H1 (cell line): ENCODE measurements around the gene PSD2. TPM values are rescaled to one million over a fixed set of nuclear protein-coding genes. Genes with fewer than 3 reads are reported as not detected.

ENCODE experiments used
- CTCF ChIA-PET: fragments of 300-600 bp; sonication (Branson Sonifier 250); formaldehyde crosslinking; loops from one replicate; lab custom pipeline; 2021; ENCODE audit not compliant: partially characterized antibody; lab: Charles Lee
- POLR2A ChIA-PET: fragments of 300-600 bp; sonication (Branson Sonifier 250); formaldehyde crosslinking; loops from one replicate; lab custom pipeline; 2021; ENCODE audit warnings: inconsistent platforms; ENCODE audit not compliant: partially characterized antibody; lab: Charles Lee
- DNase-seq, 2 experiments: peaks; one replicate each; pipeline versions ENCODE4 v3.0.0 to v3.0.0-alpha.2; 2010 to 2022; ENCODE audit warnings: low spot score in 2 of 2, low read depth in 1 of 2, mixed read lengths in 1 of 2
- FAIRE-seq: peaks from 2 replicates; lab custom pipeline; 2011; peaks lifted over from hg19 to GRCh38; lab: Jason Lieb, UNC
- H2AFZ ChIP-seq: 2 replicates; pipeline ENCODE4 v1.8.1; 2012; ENCODE audit warnings: low read length, inconsistent platforms
- H2AK5ac ChIP-seq: 2 replicates; pipeline ENCODE4 v1.6.1; 2013; ENCODE audit warnings: low read depth, low read length
- H2BK120ac ChIP-seq: replicated peaks from 2 replicates; pipeline ENCODE3; 2013; ENCODE audit warnings: low read depth, low read length, inconsistent platforms
- H2BK12ac ChIP-seq: 2 replicates; pipeline ENCODE4 v1.6.1; 2013; ENCODE audit warnings: low read depth, low read length
- H2BK15ac ChIP-seq: 2 replicates; pipeline ENCODE4 v1.6.1; 2013; ENCODE audit warnings: low read length
- H2BK20ac ChIP-seq: 2 replicates; pipeline ENCODE4 v1.6.1; 2013; ENCODE audit warnings: low read length
- H2BK5ac ChIP-seq: 2 replicates; pipeline ENCODE4 v1.6.1; 2013; ENCODE audit warnings: low read depth, low read length
- H3K14ac ChIP-seq: 2 replicates; pipeline ENCODE4 v1.6.1; 2013; ENCODE audit warnings: inconsistent platforms; ENCODE audit not compliant: insufficient read length
- H3K18ac ChIP-seq: 2 replicates; pipeline ENCODE4 v1.6.1; 2013; ENCODE audit warnings: low read length; ENCODE audit errors: extremely low read depth
- H3K23ac ChIP-seq: 2 replicates; pipeline ENCODE4 v1.6.1; 2013; ENCODE audit warnings: inconsistent platforms; ENCODE audit not compliant: insufficient read length
- H3K23me2 ChIP-seq: 2 replicates; pipeline ENCODE4 v1.6.1; 2013; ENCODE audit warnings: low read depth, low read length
- H3K27ac ChIP-seq: 2 replicates; pipeline ENCODE4 v1.6.1; 2011; ENCODE audit warnings: low read depth, low read length, inconsistent platforms
- H3K27me3 ChIP-seq, 4 experiments: replicated peaks in 1 of 4; 1 replicate in 1 of 4; 2 replicates in 3 of 4; pipeline versions ENCODE4 v1.6.1 to v1.8.1; 2011 to 2013; ENCODE audit warnings: low read length in 3 of 4, mild to moderate bottlenecking in 3 of 4, inconsistent platforms in 2 of 4, mixed read lengths in 2 of 4, moderate library complexity in 1 of 4; ENCODE audit not compliant: control insufficient read depth in 3 of 4, insufficient read depth in 3 of 4; ENCODE audit errors: extremely low read depth in 1 of 4
- H3K36me3 ChIP-seq, 4 experiments: 2 replicates each; pipeline versions ENCODE4 v1.6.1 to v1.8.1; 2011 to 2013; ENCODE audit warnings: mild to moderate bottlenecking in 4 of 4, low read length in 3 of 4, moderate library complexity in 2 of 4, control low read depth in 1 of 4, inconsistent platforms in 1 of 4; ENCODE audit not compliant: insufficient read depth in 4 of 4, control insufficient read depth in 2 of 4
- H3K4ac ChIP-seq: replicated peaks from 2 replicates; pipeline ENCODE3; 2013; ENCODE audit warnings: low read length, low read depth, mixed read lengths, inconsistent platforms; ENCODE audit not compliant: insufficient read length
- H3K4me1 ChIP-seq, 4 experiments: replicated peaks in 1 of 4; 1 replicate in 1 of 4; 2 replicates in 3 of 4; pipeline versions ENCODE4 v1.6.1 to v1.8.1; 2011 to 2013; ENCODE audit warnings: low read length in 3 of 4, inconsistent platforms in 2 of 4, mixed read lengths in 1 of 4; ENCODE audit not compliant: insufficient read depth in 4 of 4, control insufficient read depth in 3 of 4
- H3K4me2 ChIP-seq, 2 experiments: 2 replicates each; pipeline versions ENCODE4 v1.6.1 to v1.8.1; 2011 to 2013; ENCODE audit warnings: low read depth in 2 of 2, low read length in 2 of 2, control low read depth in 1 of 2, inconsistent platforms in 1 of 2, mild to moderate bottlenecking in 1 of 2; ENCODE audit not compliant: insufficient read depth in 1 of 2
- H3K4me3 ChIP-seq, 4 experiments: fragments of 200-600, 300-600 bp in 1 of 4; sonication (generic), shearing (Covaris generic), sonication (Bioruptor Twin) in 1 of 4; 2 replicates each; pipeline versions ENCODE4 v1.5.1 to v1.8.1; 2011 to 2016; ENCODE audit warnings: low read length in 4 of 4, low read depth in 3 of 4, control low read depth in 2 of 4, inconsistent platforms in 2 of 4, mild to moderate bottlenecking in 2 of 4, mixed read lengths in 1 of 4, moderate library complexity in 1 of 4; ENCODE audit not compliant: insufficient read depth in 2 of 4; ENCODE audit errors: extremely low read depth in 1 of 4
- H3K56ac ChIP-seq: replicated peaks from 2 replicates; pipeline ENCODE3; 2013; ENCODE audit warnings: low read depth, mild to moderate bottlenecking, mixed read lengths, low read length, inconsistent platforms; ENCODE audit not compliant: insufficient read length
- H3K79me1 ChIP-seq: 2 replicates; pipeline ENCODE4 v1.6.1; 2013; ENCODE audit warnings: low read depth, low read length, control low read depth
- H3K79me2 ChIP-seq, 2 experiments: 2 replicates each; pipeline versions ENCODE4 v1.6.1 to v1.8.1; 2012 to 2013; ENCODE audit warnings: low read length in 2 of 2, mild to moderate bottlenecking in 2 of 2, inconsistent platforms in 1 of 2; ENCODE audit not compliant: insufficient read depth in 2 of 2, control insufficient read depth in 1 of 2
- H3K9ac ChIP-seq, 4 experiments: replicated peaks in 1 of 4; 1 replicate in 1 of 4; 2 replicates in 3 of 4; pipeline versions ENCODE4 v1.6.1 to v1.8.1; 2011 to 2013; ENCODE audit warnings: low read depth in 3 of 4, low read length in 3 of 4, control low read depth in 2 of 4, mild to moderate bottlenecking in 2 of 4, moderate library complexity in 2 of 4, inconsistent platforms in 1 of 4; ENCODE audit errors: extremely low read depth in 1 of 4
- H3K9me3 ChIP-seq, 2 experiments: 2 replicates each; pipeline versions ENCODE4 v1.6.1 to v1.8.1; 2012 to 2013; ENCODE audit warnings: mild to moderate bottlenecking in 2 of 2, moderate library complexity in 2 of 2, control low read depth in 1 of 2, inconsistent platforms in 1 of 2, low read depth in 1 of 2, low read length in 1 of 2, mixed read lengths in 1 of 2; ENCODE audit not compliant: insufficient read depth in 2 of 2
- H4K20me1 ChIP-seq, 2 experiments: replicated peaks in 1 of 2; 2 replicates each; pipeline versions ENCODE3 to v1.8.1; 2011 to 2013; ENCODE audit warnings: inconsistent platforms in 2 of 2, low read length in 2 of 2, mild to moderate bottlenecking in 1 of 2; ENCODE audit not compliant: insufficient read depth in 2 of 2, control insufficient read depth in 1 of 2
- H4K5ac ChIP-seq: 2 replicates; pipeline ENCODE4 v1.6.1; 2013; ENCODE audit warnings: low read length, low read depth, mixed read lengths, inconsistent platforms; ENCODE audit not compliant: insufficient read length
- H4K8ac ChIP-seq: 2 replicates; pipeline ENCODE4 v1.8.0; 2013; ENCODE audit warnings: mild to moderate bottlenecking, moderate library complexity, low read length, inconsistent platforms; ENCODE audit not compliant: insufficient read depth; ENCODE audit errors: extremely low read depth
- H4K91ac ChIP-seq: replicated peaks from 2 replicates; pipeline ENCODE3; 2013; ENCODE audit warnings: low read length, mixed read lengths, inconsistent platforms; ENCODE audit not compliant: insufficient read length
- CHD1 ChIP-seq: IDR thresholded peaks from 2 replicates; pipeline ENCODE4 v1.6.1; 2012; ENCODE audit warnings: low read depth, low read length, improper control_type of control experiment
- CTBP2 ChIP-seq: IDR thresholded peaks from 2 replicates; pipeline ENCODE4 v1.7.0; 2011; ENCODE audit warnings: borderline replicate concordance, mild to moderate bottlenecking, moderate library complexity, mixed read lengths, low read length; ENCODE audit not compliant: insufficient read depth, insufficient read length
- SUZ12 ChIP-seq: fragments of 200-600 bp; sonication (generic); IDR thresholded peaks from 2 replicates; pipeline ENCODE4 v1.6.1; 2012; ENCODE audit warnings: mild to moderate bottlenecking, inconsistent platforms, low read length, moderate library complexity, mixed read lengths
- YY1 ChIP-seq: IDR thresholded peaks from 2 replicates; pipeline ENCODE4 v1.6.1; 2011; ENCODE audit warnings: low read depth, mild to moderate bottlenecking, low read length
- WGBS, 2 experiments: shearing (Covaris generic) in 1 of 2; methylation state at CpG; one replicate each; pipeline versions ENCODE4 v1.1.6 to v1.1.7; 2013 to 2015; ENCODE audit warnings: low lambda C conversion rate in 2 of 2, mixed read lengths in 2 of 2, inconsistent platforms in 1 of 2, low coverage in 1 of 2, missing lambda C conversion rate in 1 of 2; ENCODE audit not compliant: insufficient replicate concordance in 2 of 2, insufficient coverage in 1 of 2, insufficient read length in 1 of 2; ENCODE audit errors: extremely low coverage in 1 of 2, missing lambda C conversion rate in 1 of 2; 5-methylcytosine and 5-hydroxymethylcytosine counted together
- polyA plus RNA-seq, 7 experiments: library from polyadenylated mRNA; depleted of rRNA in 3 of 7; stranded (reverse) in 5 of 7; unstranded in 2 of 7; fragments of >200 nt in 5 of 7; fragments of 200-250 nt in 2 of 7; gene quantifications; 1 replicate in 5 of 7; 2 replicates in 1 of 7; 4 replicates in 1 of 7; pipeline versions ENCODE4 v1.2.1 to v1.2.3, GENCODE V29; 2011 to 2013; ENCODE audit warnings: missing spikeins in 2 of 7, mixed read lengths in 2 of 7
- total RNA-seq: library from RNA; stranded (reverse); fragmentation: NEBNext Ultra II Directional; extraction: Animal tissue kit (Norgen Biotek cat#: 25700); gene quantifications from 2 replicates; pipeline ENCODE4 v1.2.1, GENCODE V29; 2021

Gene PSD2
- total and polyA plus RNA-seq, 2 of the 8 experiments (the other 6 are each of a cell fraction or from before 2014, with no cell fraction given) = 0.06 to 0.14 TPM

GRCh38 chr5:139812836-139813805 lies 17.5 kb downstream of the PSD2 start:
- 86% methylated on average over 24 of the region's 25 CpGs; no CpG with 5 or more reads in 1 of the 2 experiments for WGBS, 2 experiments
- POLR2A ChIA-PET = no interaction called here
- TF ChIP-seq SUZ12 (no peak), CHD1 (no peak), CTBP2 (no peak), YY1 (no peak)

More at GRCh38 chr5:139812836-139813805, 17.5 kb downstream of the PSD2 start:
- DNase-seq (no peak), FAIRE-seq (no peak)
- no peak overlapping the region for H3K4me2 ChIP-seq
- no peak overlapping the region for H2AK5ac ChIP-seq
- no peaks in the 10 kb centered on the region for H3K9me3 ChIP-seq
- H3K14ac ChIP-seq = no peak overlapping the region
- no peaks in the 10 kb centered on the region for H3K36me3 ChIP-seq
- no peaks in the 10 kb centered on the region for H3K79me2 ChIP-seq
- H3K23me2 ChIP-seq = no peaks in the 10 kb centered on the region
- H4K20me1 ChIP-seq = no peaks in the 10 kb centered on the region
- no peak overlapping the region for H3K23ac ChIP-seq
- peaks cover 0 to 2% (median 0%) of the 10 kb centered on the region in 4 experiments; a peak in 1 of 7 replicates for H3K27me3 ChIP-seq
- H3K9ac ChIP-seq = no peak overlapping the region
- no peak overlapping the region for H2BK12ac ChIP-seq
- no peak overlapping the region for H2BK15ac ChIP-seq
- no peak overlapping the region for H2AFZ ChIP-seq
- H3K27ac ChIP-seq = no peak overlapping the region
- H3K4me3 ChIP-seq = no peak overlapping the region
- no peak overlapping the region for H2BK5ac ChIP-seq
- no peak overlapping the region for H3K4ac ChIP-seq
- no peak overlapping the region for H2BK120ac ChIP-seq
- H4K91ac ChIP-seq = no peak overlapping the region
- no peak overlapping the region for H3K56ac ChIP-seq
- no peak overlapping the region for H3K18ac ChIP-seq
- no peak overlapping the region for H4K5ac ChIP-seq
- CTCF ChIA-PET = interaction anchor here (1.2 to 3.3 kb wide), 9 partner anchors 9 to 155 kb away, joined by 3 to 16 read pairs (median 5); no protein-coding TSS in a partner anchor
- no peaks in the 10 kb centered on the region for H3K79me1 ChIP-seq
- H2BK20ac ChIP-seq = no peak overlapping the region
- H4K8ac ChIP-seq = no peak overlapping the region
- no peaks in the 10 kb centered on the region for H3K4me1 ChIP-seq
